HG02571 (cell line): ENCODE data around the gene PRKACG.

Source experiments
- ATAC-seq: cut with Tn5 transposase; IDR thresholded peaks from one replicate; pipeline ENCODE4 v1.9.1; 2021; ENCODE audit warnings: mild to moderate bottlenecking, moderate library complexity; ENCODE audit not compliant: unreplicated experiment

Gene PRKACG

GRCh38 chr9:68983522-68984424 is 30.1 kb downstream of the PRKACG start:
- ATAC-seq, result no peak

- ATAC-seq, result peak; percentile 34
These were observed 30.9 kb downstream of the PRKACG start for GRCh38 chr9:68983008-68983411.

GRCh38 chr9:68981789-68982188 is 32.1 kb downstream of the PRKACG start:
- ATAC-seq, result peak; percentile 36

GRCh38 chr9:68980341-68980914 is 33.5 kb downstream of the PRKACG start:
- no peak for ATAC-seq

DNA sequence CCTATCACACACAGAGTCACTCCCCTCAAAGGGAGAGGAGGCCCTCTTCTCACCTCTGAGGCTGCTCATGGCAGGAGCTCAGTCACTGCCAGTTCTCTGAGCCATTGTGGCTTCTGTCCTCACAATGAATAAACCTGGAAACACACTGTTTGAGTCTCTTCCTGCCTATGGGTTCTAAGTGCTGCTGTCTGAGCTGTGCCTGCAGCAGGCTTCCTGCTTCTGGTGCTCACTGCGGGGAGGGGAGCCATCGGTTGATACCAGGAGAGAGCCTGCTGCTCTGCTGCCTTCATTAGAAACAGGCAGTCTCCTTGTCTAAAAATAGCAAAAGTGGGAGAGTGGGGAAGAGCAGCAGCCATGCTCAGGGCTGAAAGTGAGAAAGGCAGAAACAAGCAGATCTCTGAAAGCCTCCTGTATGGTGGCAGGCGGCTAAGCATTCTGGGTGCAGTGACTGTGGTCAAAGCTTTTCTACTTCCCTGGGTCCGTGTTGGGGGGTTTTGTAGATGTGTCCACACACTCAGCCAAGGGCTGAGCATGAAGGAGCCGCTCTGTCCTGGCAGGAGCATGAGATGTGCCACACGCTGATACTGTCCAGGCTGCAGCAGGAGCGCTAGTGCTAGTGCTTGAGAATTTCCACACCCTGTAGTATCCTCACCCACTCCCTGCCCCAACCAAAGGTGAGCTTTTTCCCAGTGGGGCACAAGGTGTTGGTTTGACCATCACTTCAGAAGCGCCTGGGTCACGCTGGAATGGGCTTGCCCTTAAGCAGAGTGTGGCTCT is 34.2 kb downstream of the PRKACG start:
- no peak for ATAC-seq

DNA sequence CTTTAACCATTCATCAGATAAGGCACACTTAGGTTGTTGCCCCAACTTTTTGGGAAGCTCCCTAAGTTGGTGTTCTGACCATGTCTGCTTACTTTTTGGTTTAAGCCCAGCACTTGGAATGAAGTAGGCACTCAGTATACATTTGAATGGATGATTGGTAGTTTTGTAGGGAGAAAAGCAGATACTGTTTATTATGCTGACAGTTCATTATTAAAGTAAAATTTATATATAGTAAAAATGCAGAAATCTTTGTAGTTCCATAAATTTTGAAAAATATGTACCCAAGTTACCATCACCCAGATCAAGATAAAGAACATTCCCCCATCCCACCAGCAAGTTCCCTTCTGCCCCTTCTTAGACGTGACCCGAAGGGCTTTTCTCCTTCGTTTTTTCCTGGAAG is 35.4 kb downstream of the PRKACG start:
- no peak for ATAC-seq

GRCh38 chr9:68978066-68978465 is 35.8 kb downstream of the PRKACG start:
- ATAC-seq, result no peak

GRCh38 chr9:68975365-68976043 is 38.4 kb downstream of the PRKACG start:
- ATAC-seq, result no peak

DNA sequence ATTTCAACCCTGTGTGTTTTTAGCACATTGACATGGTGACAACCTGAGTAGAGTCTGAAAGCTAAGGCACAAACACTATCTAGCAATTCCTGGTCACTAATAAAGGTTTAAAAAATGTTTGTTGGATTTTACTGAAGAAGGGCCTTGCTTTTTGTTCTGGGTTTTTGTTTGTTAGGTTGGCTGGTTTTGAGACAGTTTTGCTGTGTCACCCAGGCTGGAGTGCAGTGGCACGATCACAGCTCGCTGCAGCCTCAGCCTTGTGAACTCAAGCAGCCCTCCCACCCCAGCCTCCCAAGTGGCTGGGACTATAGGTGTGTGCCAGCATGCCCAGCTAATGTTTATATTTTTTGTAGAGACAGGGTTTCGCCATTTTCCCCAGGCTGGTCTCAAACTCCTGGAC is 39.0 kb downstream of the PRKACG start:
- no peak for ATAC-seq

DNA sequence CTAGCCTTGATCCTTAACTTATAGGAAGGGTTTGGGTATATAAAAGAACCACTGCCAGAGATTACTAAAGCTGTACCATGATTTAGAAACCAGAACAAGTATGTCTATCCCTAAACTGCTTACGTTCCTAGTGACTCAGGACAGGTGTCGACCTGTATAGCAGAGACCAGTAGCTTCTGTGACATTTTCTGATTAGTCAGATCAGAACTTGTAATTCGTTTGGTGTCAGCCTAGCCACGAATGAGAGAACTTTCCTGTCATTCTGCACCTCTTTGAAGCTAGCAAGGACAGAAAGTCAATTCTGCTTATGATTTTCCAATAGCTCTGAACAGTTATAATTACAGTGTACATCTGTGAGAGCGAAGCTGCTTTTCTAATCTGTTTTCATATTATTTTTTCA is 39.5 kb downstream of the PRKACG start:
- ATAC-seq, result peak; percentile 91

GRCh38 chr9:68973619-68974018 is 40.3 kb downstream of the PRKACG start:
- ATAC-seq, result no peak

- ATAC-seq, result no peak
These were observed 43.8 kb downstream of the PRKACG start for GRCh38 chr9:68970151-68970550.

DNA sequence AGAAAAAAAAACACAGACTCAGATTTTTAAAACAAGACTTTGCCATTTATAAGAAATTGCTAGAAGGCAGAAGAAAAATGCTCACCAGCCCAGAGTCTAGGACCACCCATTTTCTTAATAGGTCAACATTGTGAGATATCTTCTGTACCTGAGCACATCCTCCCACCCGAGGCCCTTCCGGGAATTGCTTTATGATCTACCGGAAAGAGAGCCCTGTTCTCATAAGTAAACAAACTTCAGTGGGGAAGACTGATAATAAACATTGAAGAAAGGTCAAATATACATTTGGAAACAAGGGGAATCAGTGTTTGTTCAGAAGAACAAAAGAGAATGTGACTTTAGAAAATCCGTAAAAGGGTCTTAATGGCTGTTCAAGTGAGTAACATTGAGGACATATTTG is 44.4 kb downstream of the PRKACG start:
- no peak for ATAC-seq

- no peak for ATAC-seq
These were observed 46.1 kb downstream of the PRKACG start for GRCh38 chr9:68967800-68968199.

DNA sequence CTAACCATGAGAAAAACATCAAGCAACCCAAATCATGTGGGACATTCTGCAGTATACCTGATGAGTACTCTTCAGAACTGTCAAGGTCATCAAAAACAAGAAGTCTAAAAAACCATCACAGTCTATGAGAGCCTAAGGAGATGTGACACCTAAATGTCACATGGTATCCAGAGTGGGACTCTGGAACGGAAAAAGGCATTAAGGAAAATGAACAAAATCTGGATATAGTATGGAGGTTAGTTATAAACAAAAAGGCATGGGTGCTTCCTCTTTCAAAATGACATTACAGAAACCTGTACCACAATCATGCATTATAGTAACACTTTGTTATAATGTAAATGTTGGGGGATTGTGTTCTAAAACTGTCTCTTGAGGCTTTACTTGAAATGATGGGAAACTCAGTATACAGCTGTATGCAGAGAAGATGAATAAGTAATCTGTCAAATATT is 47.4 kb downstream of the PRKACG start:
- ATAC-seq, result no peak

- no peak for ATAC-seq
These were observed 49.1 kb downstream of the PRKACG start for GRCh38 chr9:68964765-68965164.

- ATAC-seq, result no peak
These were observed 49.8 kb downstream of the PRKACG start for GRCh38 chr9:68964102-68964541.

- ATAC-seq, result no peak
These were observed 50.5 kb downstream of the PRKACG start for GRCh38 chr9:68963416-68963815.
